IPS-15b (cell line): Measurements from ENCODE around the gene DEPDC5.
A peak's percentile ranks its signal among the peaks of the same experiment; 100 is the strongest.
"Not testable (repeated sequence)": the region's sequence is repeated elsewhere in the genome, so short reads cannot be mapped to it uniquely, and the experiment has no call there.

ENCODE experiments used
- H3K27me3 ChIP-seq: one replicate; pipeline ENCODE4 v1.6.1; 2013; ENCODE audit warnings: low read length; ENCODE audit not compliant: control insufficient read depth, insufficient read depth
- H3K36me3 ChIP-seq: one replicate; pipeline ENCODE4 v1.6.1; 2013; ENCODE audit warnings: low read length; ENCODE audit not compliant: control insufficient read depth, insufficient read depth
- H3K4me1 ChIP-seq: one replicate; pipeline ENCODE4 v1.6.1; 2013; ENCODE audit warnings: mild to moderate bottlenecking, low read length; ENCODE audit not compliant: control insufficient read depth, insufficient read depth
- H3K4me3 ChIP-seq: one replicate; pipeline ENCODE4 v1.5.1; 2013; ENCODE audit warnings: low read depth, low read length
- H3K9ac ChIP-seq: one replicate; pipeline ENCODE4 v1.6.1; 2013; ENCODE audit warnings: low read depth, mild to moderate bottlenecking, low read length
- H3K9me3 ChIP-seq: one replicate; pipeline ENCODE4 v1.6.1; 2013; ENCODE audit warnings: mild to moderate bottlenecking, low read length; ENCODE audit not compliant: control insufficient read depth, insufficient read depth

The DEPDC5 gene

DNA sequence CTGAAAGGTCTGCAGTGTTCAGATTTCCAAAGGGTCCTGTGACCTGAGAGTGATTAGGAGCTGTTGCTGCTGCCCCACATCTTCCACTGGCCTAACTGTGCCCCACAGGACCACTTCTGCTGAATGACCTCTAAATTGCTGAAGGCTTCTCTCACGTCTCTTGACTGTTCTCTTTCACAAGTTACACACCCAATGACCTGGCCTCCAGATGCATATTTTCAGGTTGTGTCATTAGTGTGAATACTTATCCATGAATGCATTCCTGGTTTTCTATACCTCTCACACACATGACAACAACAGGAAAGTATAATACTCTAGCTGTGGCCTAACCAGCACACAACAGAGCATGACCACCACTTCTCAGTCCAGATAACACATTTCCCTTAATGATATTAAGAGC, 19.3 kb upstream of the DEPDC5 start:
- Histone ChIP-seq H3K4me1 (no peaks in the 10 kb centered on the region), H3K27me3 (no peaks in the 10 kb centered on the region), H3K4me3 (no peak overlapping the region), H3K36me3 (peaks cover 15% of the 10 kb centered on the region), H3K9me3 (no peaks in the 10 kb centered on the region), H3K9ac (no peak overlapping the region)

DNA sequence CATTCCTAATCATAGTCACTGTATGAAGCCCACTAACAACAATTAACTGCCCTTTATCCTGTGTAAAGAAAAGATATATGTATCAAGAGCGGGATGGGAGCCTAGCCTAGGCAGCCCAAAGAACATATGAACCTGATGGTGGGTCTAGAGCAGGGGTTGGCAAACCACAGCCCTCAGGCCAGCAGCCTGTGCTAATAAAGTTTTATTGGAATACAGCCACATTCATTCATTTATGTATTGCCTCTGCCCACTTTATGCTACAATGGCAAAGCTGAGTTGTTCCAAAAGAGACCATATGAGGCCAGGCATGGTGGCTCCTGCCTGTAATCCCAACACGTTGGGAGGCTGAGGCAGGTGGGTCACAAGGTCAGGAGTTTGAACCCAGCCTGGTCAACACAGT, 17.4 kb upstream of the DEPDC5 start:
- no peak overlapping the region for H3K9ac ChIP-seq
- H3K9me3 ChIP-seq = no peaks in the 10 kb centered on the region
- H3K4me1 ChIP-seq = no peaks in the 10 kb centered on the region
- H3K4me3 ChIP-seq = no peak overlapping the region
- H3K27me3 ChIP-seq = no peaks in the 10 kb centered on the region
- peaks cover 15% of the 10 kb centered on the region for H3K36me3 ChIP-seq

DNA sequence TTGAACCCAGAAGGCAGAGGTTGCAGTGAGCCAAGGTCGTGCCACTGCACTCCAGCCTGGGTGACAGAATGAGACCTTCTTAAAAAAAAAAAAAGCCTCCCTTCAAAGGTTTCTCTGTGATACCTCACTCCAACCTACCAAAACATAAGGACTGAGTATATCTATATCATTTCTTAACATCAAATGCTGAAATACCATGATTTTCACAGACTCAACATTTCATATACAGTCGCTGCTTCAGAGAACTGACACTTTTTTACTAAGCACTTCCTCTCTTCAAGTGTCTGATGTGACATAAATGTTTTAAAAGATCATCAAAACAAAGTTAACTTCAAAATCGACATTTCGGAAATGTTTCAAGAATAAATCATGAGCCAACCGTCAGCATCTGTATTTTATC, 15.9 kb upstream of the DEPDC5 start:
- Histone ChIP-seq H3K4me3 (no peak overlapping the region), H3K9ac (no peak overlapping the region), H3K9me3 (no peaks in the 10 kb centered on the region), H3K27me3 (no peaks in the 10 kb centered on the region), H3K36me3 (peaks cover 15% of the 10 kb centered on the region), H3K4me1 (no peaks in the 10 kb centered on the region)

DNA sequence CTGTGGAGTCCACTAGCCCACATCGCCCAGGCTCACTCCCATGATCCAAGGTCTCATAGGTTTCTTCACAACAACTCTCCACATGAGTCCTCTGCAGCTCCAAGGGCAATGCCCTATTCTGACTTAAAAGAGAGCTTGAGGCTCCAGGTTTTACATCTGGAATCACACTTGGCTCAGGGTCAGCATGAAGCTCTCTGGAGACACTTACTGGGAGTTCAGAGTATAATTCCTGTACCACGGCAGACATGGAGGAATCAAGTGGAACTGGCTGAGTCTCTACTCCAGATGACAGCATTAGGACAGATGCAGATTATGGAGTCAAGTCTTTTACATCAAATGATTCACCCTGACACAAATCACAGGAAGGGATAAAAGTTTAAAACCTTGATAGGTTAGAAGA, 15.3 kb upstream of the DEPDC5 start:
- Histone ChIP-seq H3K4me3 (no peak overlapping the region), H3K4me1 (no peaks in the 10 kb centered on the region), H3K9me3 (no peaks in the 10 kb centered on the region), H3K9ac (no peak overlapping the region), H3K36me3 (peaks cover 15% of the 10 kb centered on the region), H3K27me3 (no peaks in the 10 kb centered on the region)

DNA sequence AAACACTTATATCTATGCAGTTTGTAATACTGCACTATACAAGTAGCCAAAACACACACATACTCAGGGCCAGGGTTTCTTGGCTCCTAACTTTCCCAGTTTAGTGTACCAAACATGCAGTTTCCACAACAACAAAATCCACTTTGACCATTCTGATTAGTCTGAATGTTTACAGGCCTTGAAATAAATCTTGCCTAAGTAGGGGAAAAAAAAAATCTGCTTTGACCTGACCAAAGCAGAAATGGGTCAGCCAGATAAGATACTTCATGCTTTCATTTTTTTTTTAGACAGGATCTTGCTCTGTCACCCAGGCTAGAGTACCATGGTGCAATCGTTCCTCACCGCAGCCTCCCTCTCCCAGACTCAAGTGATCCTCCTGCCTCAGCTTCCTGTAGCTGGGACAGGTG, 14.0 kb upstream of the DEPDC5 start:
- H3K9ac ChIP-seq = no peak overlapping the region
- no peaks in the 10 kb centered on the region for H3K9me3 ChIP-seq
- no peak overlapping the region for H3K4me3 ChIP-seq
- peaks cover 12% of the 10 kb centered on the region for H3K36me3 ChIP-seq
- no peaks in the 10 kb centered on the region for H3K27me3 ChIP-seq
- H3K4me1 ChIP-seq = peaks cover 2% of the 10 kb centered on the region

DNA sequence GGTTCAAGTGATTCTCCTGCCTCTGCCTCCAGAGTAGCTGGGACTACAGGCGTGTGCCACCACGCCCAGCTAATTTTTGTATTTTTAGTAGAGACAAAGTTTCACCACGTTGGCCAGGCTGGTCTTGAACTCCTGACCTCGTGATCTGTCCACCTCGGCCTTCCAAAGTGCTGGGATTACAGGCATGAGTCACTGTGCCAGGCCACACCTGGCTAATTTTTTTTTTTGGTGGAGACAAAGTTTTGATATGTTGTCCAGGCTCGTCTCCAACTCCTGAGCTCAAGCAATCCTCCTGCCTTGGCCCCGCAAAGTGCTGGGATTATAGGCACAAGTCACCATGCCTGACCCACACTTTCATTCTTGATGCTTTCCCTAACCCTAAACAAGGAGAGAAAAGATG, 13.5 kb upstream of the DEPDC5 start:
- H3K27me3 ChIP-seq, H3K9me3 ChIP-seq, H3K9ac ChIP-seq, H3K4me3 ChIP-seq, H3K4me1 ChIP-seq: not testable (repeated sequence)
- H3K36me3 ChIP-seq = peaks cover 12% of the 10 kb centered on the region

DNA sequence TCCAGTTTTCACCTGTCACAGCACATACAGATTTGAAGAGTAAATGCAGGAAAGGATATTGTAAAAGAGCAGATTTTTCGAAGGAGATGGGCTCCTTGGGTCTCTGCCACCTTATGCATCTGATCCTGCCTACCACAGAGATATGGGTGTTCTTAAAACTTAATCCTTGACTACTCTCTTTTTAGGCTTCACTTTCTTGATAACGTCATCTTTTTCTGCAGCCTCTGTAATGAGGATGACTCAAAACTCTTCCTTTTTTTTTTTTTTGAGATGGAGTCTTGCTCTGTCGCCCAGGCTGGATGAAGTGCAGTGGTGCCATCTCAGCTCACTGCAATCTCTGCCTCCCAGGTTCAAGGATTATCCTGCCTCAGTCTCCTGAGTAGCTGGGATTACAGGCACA, 11.7 kb upstream of the DEPDC5 start:
- H3K4me3 ChIP-seq = no peak overlapping the region
- peaks cover 14% of the 10 kb centered on the region for H3K36me3 ChIP-seq
- no peaks in the 10 kb centered on the region for H3K9me3 ChIP-seq
- no peaks in the 10 kb centered on the region for H3K27me3 ChIP-seq
- peaks cover 2% of the 10 kb centered on the region for H3K4me1 ChIP-seq
- no peak overlapping the region for H3K9ac ChIP-seq

DNA sequence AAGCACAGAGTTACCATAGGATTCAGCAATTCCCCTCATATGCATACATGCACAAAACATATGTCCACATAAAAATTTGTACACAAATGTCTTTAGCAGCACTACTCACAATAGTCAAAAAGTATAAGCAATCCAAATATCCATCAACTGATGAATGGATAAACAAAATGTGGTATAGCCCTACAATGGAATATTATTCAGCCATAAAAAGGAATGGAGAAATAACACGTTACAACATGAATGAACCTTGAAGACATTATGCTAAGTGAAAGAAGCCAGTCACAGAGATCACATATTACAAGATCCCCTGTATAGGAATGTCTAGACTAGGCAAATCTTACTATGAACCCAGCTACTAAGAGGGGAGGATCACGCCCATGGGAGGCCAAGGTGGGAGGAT, 11.1 kb upstream of the DEPDC5 start:
- Histone ChIP-seq H3K4me3 (no peak overlapping the region), H3K9ac (no peak overlapping the region), H3K9me3 (no peaks in the 10 kb centered on the region), H3K4me1 (peaks cover 2% of the 10 kb centered on the region), H3K36me3 (peaks cover 14% of the 10 kb centered on the region), H3K27me3 (no peaks in the 10 kb centered on the region)

DNA sequence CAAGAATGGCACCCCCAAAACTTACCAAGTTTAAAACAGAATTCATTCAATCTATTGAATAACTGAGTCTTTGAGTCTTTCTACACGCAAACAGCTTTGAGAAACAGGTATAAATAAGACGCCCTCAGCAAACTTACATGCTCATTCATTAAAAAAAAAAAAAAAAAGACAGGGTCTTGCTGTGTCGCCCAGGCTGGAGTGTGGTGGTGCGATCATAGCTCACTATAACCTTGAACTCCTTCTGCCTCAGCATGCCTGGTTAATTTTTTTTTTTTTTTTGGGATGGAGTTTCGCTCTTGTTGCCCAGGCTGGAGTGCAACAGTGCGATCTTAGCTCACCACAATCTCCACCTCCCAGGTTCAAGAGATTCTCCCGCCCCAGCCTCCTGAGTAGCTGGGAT, 9.9 kb upstream of the DEPDC5 start:
- peaks cover 7% of the 10 kb centered on the region for H3K36me3 ChIP-seq
- no peaks in the 10 kb centered on the region for H3K27me3 ChIP-seq
- H3K4me1 ChIP-seq = peaks cover 7% of the 10 kb centered on the region
- H3K9ac ChIP-seq = no peak overlapping the region
- H3K9me3 ChIP-seq = no peaks in the 10 kb centered on the region
- no peak overlapping the region for H3K4me3 ChIP-seq

DNA sequence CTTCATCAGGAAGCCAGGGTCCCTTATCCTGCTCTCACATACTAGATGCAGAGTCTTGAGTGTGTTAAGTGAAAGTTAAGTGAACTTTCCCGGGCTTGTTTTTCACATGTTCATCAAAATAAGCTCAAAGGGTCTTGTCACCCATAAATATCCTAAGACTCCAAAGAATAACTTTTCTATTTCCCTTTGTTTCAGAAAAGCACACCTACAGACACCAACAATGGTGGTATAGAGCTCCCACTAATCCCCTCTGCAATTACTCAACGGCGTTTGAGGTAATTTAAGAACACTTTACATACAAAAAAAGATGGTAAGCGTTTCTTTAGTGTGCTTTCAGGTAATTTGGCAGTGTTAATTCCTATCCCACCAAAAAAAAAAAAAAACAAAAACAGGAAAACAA, 6.4 kb upstream of the DEPDC5 start:
- Histone ChIP-seq H3K36me3 (peaks cover 5% of the 10 kb centered on the region), H3K9me3 (no peaks in the 10 kb centered on the region), H3K4me3 (peak overlapping the region; percentile 100), H3K9ac (no peak overlapping the region), H3K27me3 (no peaks in the 10 kb centered on the region), H3K4me1 (peaks cover 13% of the 10 kb centered on the region)

DNA sequence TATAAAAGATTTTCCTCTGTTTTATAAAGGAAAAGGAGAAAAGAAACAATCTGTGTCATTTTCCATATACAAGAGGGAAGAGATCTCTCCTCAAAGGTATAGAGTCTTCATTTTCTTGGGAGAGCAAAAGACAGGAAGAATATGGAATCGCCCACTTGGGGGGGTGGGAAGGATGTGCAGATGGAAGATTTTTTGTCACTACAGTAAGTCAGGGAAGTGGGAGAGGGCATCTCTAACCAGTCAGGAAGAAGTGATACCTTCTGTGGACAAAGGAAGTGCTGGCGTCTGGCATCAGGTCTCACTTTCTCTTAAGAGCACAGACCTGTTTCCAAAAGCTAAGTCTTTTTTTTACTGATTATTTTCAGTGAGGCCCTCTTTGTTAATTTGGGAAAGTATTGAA, 5.3 kb upstream of the DEPDC5 start:
- H3K4me1 ChIP-seq = peaks cover 13% of the 10 kb centered on the region
- peak overlapping the region; percentile 93 for H3K9ac ChIP-seq
- H3K4me3 ChIP-seq = peak overlapping the region; percentile 100
- H3K27me3 ChIP-seq = no peaks in the 10 kb centered on the region
- H3K9me3 ChIP-seq = no peaks in the 10 kb centered on the region
- peaks cover 5% of the 10 kb centered on the region for H3K36me3 ChIP-seq

DNA sequence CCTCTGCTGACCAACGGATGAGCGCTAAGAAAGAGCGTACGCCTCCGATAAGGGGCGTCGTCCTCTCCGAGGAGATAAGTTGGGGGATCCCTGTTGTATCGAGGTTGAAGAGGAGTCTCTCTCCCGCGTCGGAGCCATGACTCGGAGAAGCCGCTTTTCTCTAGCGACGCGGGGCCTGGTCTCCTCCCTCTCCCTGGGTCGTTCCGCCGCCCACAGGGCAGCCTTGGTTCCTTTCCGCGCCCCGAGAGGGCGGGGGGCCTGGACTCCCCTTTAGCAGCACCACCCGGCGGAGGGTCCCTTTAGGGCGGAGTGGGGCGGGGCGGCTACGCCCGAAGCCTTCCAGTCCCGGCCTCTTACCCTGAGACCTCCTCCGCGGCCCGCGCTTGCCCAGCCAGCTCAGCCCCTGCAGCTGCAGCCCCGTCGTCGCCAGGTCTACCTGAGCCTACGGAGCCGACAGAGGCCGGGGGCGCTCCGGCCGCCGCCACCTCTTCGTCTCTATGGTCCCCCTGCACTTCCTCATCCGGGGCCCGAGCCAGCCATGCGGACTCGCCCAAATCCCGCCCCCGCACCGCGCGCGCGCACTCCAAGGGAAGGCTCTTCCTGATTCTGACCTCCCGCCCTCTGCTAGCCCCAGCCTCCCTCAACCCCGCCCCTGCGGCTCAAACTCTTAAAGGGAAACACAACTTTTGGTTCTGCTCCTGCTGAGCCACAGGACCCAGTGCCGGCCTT, 4.0 kb upstream of the DEPDC5 start, which contains the start of gene PRR14L:
Gene PRR14L (minus strand): TSS at position 497 of the 729 bp plus-strand sequence. CDS start 11,272 bp downstream, outside the sequence.
- Histone ChIP-seq H3K4me1 (peaks cover 13% of the 10 kb centered on the region), H3K27me3 (no peaks in the 10 kb centered on the region), H3K9ac (peak within 1 kb of the TSS; percentile 93), H3K36me3 (peaks cover 5% of the 10 kb centered on the region), H3K9me3 (no peaks in the 10 kb centered on the region), H3K4me3 (peak within 1 kb of the TSS; percentile 100)
